Neural progenitor cell (in vitro differentiated cells): ENCODE data around the gene GMDS.

Experiments used
- CTCF ChIP-seq: fragments of 200-600 bp; sonication (generic); IDR thresholded peaks from 2 replicates; pipeline ENCODE4 v1.5.1; 2017; ENCODE audit warnings: antibody characterized with exemption, mild to moderate bottlenecking
- EZH2 ChIP-seq: fragments of 200-600 bp; sonication (generic); IDR thresholded peaks from 2 replicates; pipeline ENCODE4 v1.6.1; 2017; ENCODE audit warnings: antibody characterized with exemption, mild to moderate bottlenecking, moderate library complexity

GRCh38 chr6:1840491-1841121 lies 404.8 kb downstream of the GMDS start:
- no peak for TF ChIP-seq CTCF
- no peak for TF ChIP-seq EZH2
